ENCODE results near the gene CCNYL1.
A peak's percentile ranks its signal among the peaks of the same experiment; 100 is the strongest.

Gene CCNYL1

GRCh38 chr2:207762146-207762545 lies 50.7 kb downstream of the CCNYL1 start:
- Histone ChIP-seq H3K4me3 (no peak overlapping the region), H3K27ac (no peak overlapping the region)

DNA sequence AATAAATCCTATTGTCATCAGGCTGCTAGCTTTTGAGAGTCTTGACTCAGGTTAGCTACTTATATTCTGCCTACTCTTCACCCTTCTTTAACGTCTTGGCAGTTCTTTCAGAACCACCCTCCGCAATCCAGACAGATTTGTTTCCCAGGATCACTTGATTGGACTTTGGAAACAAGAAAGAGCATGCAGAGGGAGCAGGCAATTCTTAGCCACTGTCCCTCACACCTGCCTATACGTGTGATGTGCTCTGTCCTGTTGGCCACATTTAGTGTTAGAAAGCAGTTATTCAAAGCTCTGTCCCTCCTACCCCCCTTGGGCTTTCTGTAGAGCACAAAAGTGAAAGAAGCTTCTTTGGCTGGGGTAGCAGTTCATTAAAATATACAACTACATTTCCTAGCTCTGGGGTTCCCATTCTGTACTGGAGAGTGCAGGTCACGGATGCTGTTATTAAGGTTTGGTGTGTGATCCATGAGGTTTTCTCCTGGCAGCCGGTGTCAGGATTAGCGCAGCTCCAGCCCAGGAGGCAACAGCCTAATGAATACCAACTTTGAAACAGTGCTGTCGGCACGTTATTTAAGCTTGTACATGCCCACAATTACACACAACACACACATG lies 52.0 kb downstream of the CCNYL1 start:
- no peak overlapping the region for H3K4me3 ChIP-seq

DNA sequence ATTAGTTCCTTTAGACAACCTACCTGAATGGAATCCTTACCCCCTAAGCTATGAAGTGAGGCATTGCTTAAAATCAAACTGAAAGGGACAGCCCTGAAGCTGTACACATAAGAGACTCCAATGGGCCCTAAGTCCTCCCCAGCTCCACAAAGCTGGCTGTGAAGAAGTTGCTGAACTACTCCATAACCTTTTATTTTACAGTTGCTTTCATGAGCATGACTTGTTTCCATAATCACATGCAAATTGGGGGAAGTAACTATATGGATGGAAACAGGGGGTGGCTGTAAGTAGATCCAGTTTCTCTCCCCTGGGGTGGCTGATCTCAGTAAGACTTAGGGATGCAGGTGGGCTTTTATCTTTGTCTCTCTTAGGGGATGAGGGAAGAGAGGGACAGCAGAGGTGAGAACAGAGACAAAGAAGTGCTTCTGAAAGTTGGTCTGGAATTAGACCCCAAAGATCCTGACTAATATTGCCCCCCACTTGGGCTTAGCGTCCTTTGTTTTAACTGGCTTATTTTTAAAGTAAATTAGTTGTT lies 52.7 kb downstream of the CCNYL1 start:
- Histone ChIP-seq H3K4me3 (no peak overlapping the region), H3K27ac (no peak overlapping the region)

More for the DNA sequence above, 52.0 kb downstream of the CCNYL1 start:
- H3K27ac ChIP-seq = no peak overlapping the region

DNA sequence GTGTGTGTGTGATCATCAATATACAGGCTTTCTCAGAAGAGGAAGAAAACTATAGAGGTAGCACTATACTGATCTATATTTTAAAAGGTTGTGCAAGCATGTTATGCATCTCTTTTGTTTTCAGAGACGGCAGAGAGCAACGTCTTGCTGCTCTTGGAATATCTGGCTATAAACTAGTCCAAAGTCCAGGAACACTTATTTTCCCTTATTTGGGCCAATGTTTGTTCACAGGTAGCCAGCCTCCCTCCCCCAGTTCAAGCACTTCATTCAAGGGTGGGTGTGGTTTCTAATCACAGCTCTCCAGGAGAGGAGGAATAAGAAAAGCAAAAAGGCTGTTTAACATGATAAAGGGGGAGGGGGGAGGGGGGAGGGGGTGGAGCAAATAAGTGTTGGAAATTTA lies 54.1 kb downstream of the CCNYL1 start:
- Histone ChIP-seq H3K4me3 (no peak overlapping the region), H3K27ac (no peak overlapping the region)

DNA sequence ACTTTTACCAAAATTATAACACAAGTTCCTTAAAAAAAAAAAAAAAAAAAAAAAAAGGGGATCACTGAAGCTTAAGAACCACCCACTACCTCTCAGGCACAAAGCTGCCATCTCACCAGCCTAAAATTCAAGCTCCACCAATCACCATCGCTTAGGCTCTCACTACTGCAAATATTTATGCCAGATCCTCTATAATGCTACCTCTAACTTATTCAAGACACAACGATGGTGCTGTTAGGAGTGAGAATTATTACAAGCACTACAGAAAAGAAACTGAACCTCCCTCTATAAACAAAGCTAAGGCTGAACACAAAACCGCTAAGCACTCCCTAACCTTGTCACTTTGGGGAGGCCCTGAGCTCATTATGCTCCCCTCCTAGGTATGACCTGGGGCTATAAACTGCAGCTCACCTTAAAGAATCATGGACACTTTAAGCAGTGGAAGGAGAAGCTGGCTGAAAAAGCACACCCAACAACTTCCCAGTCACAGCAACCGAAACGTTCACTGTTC lies 54.7 kb downstream of the CCNYL1 start:
- H3K27ac ChIP-seq = no peak overlapping the region
- H3K4me3 ChIP-seq = no peak overlapping the region

GRCh38 chr2:207766697-207767460 lies 55.4 kb downstream of the CCNYL1 start:
- no peak overlapping the region for H3K27ac ChIP-seq
- H3K4me3 ChIP-seq = no peak overlapping the region

- peak overlapping the region; percentile 55 to 84 (median 75) for H3K4me3 ChIP-seq
- H3K27ac ChIP-seq = peak overlapping the region in 2 of 21 experiments; percentile 7 to 81
Observed at GRCh38 chr2:207767461-207768167, 56.2 kb downstream of the CCNYL1 start.

- H3K4me3 ChIP-seq = peak overlapping the region; percentile 55 to 84 (median 75)
- peak overlapping the region in 12 of 21 experiments; percentile 44 to 81 (median 70) for H3K27ac ChIP-seq
Observed at GRCh38 chr2:207768168-207768865, 56.9 kb downstream of the CCNYL1 start.

DNA sequence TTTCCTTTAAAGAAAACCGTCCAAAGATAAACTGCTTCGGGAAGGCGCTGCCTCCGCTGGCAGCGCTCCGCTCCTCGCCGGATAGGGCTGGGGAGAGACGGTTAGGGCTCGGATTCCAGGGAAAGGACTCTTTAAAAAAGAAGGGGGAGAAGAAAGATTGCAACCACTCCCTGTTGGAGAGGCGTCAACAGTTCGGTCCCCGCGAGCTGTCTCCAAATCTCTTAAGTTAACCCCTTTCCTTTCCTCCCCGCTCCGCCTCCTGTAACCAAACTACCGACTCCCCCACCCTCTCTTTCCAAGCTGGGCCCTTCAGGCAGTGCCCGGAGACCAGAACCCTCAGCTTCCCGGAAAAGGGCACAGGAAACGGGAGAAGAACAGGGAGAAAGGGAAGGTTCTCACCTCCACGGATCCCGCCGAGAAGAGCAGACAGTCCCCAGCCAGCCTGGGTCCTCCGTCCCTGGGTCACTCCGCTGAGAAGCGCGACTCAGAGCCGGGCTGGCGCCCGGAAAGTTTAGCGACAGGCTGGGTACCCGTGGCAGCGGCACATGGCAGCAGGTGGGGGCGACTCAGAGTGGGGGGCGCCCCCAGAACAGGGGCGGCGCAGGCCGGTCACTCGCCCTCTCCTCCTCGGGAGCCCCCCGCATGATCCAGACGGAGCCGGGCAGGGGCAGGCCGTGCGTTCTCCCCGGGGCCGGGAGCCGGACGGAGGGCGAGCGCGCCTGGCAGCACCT lies 57.6 kb downstream of the CCNYL1 start:
- Histone ChIP-seq H3K27ac (peak overlapping the region in 17 of 21 experiments; percentile 12 to 81 (median 66)), H3K4me3 (peak overlapping the region; percentile 55 to 84 (median 75))

DNA sequence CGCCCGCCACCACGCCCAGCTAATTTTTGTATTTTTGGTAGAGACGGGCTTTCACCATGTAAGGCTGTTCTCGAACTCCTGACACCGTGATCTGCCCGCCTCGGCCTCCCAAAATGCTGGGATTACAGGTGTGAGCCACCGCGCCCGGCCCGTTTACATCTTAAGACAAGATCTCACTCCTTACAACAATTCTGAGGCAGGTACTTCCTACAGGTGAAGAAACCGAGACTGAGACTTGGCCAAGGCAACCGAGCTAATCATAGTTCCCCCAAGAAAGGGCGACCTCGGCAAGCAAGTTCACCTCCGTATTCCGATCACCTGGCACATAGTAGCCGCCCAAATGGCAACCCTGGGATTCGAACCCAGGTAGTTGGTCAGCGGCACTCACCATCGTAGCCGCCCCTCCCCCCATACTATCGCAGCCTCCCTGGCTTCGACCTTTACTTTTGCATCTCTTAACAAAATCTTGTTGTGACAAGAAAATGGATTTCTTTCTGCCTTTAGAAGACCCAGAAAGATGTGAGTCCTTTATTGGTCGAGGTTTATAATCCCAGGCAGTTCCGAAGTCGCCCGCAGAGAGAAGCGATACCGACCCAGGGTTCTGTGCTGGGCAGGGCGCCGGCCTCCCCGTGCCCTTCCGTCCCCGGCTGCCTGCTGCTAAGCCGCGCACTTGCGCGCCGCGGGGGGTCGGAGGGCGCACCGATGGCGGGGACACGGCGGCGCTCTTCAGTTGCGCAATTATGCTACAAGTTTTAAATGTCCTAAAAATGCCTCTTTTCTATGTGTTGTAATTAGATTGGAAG lies 59.4 kb downstream of the CCNYL1 start:
- peak overlapping the region; percentile 55 to 84 (median 75) for H3K4me3 ChIP-seq
- H3K27ac ChIP-seq = peak overlapping the region in 7 of 21 experiments; percentile 19 to 68 (median 31)

DNA sequence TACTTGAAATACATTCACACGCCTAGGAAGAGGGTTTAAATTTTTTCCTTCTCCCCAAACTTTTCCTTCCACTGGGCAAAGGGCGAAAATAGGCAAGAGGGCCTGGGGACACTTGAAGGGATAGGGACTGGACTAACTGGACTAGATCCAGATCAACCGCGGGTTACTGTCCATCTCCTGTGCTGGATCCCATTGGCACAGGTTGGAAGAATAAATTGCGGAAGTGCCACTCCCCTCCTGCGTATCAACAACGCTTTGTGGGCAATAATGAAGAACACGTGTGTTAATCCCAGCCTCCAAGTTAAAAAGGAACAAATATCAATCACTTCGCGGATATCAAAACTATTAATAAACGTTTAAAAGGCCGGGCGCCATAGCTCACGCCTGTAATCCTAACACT lies 60.0 kb downstream of the CCNYL1 start:
- H3K27ac ChIP-seq = peak overlapping the region in 3 of 21 experiments; percentile 22 to 31 (median 25)
- peak overlapping the region in 1 of 7 experiments; percentile 78 for H3K4me3 ChIP-seq

GRCh38 chr2:207772081-207772843 lies 60.8 kb downstream of the CCNYL1 start:
- H3K4me3 ChIP-seq = no peak overlapping the region
- no peak overlapping the region for H3K27ac ChIP-seq

DNA sequence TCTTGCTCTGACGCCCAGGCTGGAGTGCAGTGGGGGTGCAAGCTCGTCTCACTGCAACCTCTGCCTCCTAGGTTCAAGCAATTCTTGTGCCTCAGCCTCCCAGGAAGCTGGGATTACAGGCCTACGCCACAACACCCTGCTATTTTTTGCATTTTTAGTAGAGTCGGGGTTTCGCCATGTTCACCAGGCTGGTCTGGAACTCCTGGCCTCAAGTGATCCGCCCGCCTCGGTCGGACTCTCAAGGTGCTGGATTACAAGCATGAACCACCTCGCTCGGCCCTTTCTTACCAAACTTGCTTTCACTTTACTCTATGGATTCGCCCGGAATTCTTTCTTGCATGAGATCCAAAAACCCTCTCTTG lies 61.4 kb downstream of the CCNYL1 start:
- no peak overlapping the region for H3K4me3 ChIP-seq
- no peak overlapping the region for H3K27ac ChIP-seq

- Histone ChIP-seq H3K4me3 (no peak overlapping the region), H3K27ac (no peak overlapping the region)
Observed at GRCh38 chr2:207775473-207775872, 64.0 kb downstream of the CCNYL1 start.

DNA sequence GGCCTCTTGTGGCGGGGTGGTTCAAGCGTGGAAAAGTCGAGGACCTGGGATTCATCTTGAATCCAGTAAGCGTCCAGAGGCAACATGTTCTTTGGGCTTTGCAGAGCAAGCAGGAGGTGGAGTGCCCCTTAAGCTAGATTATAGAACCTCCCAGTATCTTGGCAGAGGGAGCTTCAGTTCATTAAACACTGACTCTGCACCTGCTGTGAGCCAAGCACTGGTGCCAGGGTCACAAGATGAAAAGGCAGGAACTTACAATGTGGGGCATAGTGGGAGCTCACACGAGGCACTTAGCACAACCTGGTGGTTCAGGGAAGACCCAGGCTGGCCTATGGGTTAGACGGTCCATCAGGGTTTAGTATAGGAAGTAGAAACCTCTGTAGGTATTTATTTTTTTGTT lies 65.7 kb downstream of the CCNYL1 start:
- H3K4me3 ChIP-seq = no peak overlapping the region

GRCh38 chr2:207778298-207778882 lies 67.0 kb downstream of the CCNYL1 start:
- Histone ChIP-seq H3K4me3 (no peak overlapping the region), H3K27ac (no peak overlapping the region)

More for the DNA sequence above, 65.7 kb downstream of the CCNYL1 start:
- no peak overlapping the region for H3K27ac ChIP-seq

GRCh38 chr2:207779523-207779922 lies 68.1 kb downstream of the CCNYL1 start:
- Histone ChIP-seq H3K4me3 (no peak overlapping the region), H3K27ac (no peak overlapping the region)
